Neutrophil (primary cell): ENCODE measurements around the gene MYO5B.
"Not testable (repeated sequence)": the region's sequence is repeated elsewhere in the genome, so short reads cannot be mapped to it uniquely, and the experiment has no call there.

Experiments
- H3K27ac ChIP-seq: fragments of 200-600 bp; sonication (generic); 2 replicates; pipeline ENCODE4 v1.5.1; 2016; ENCODE audit warnings: mild to moderate bottlenecking, moderate library complexity
- H3K27me3 ChIP-seq: fragments of 200-600 bp; sonication (generic); 2 replicates; pipeline ENCODE4 v1.6.0; 2016; ENCODE audit warnings: mild to moderate bottlenecking
- H3K36me3 ChIP-seq: fragments of 200-600 bp; sonication (generic); 2 replicates; pipeline ENCODE4 v1.5.1; 2017
- H3K4me1 ChIP-seq, 2 experiments: fragments of 200-600 bp in 1 of 2; sonication (generic) in 1 of 2; 1 replicate in 1 of 2; 2 replicates in 1 of 2; pipeline versions ENCODE4 v1.5.1 to v1.6.1; 2013 to 2016; ENCODE audit warnings: low read depth in 1 of 2, low read length in 1 of 2, mild to moderate bottlenecking in 1 of 2, moderate library complexity in 1 of 2; ENCODE audit not compliant: control insufficient read depth in 1 of 2, insufficient read depth in 1 of 2
- H3K4me3 ChIP-seq, 2 experiments: fragments of 200-600 bp in 1 of 2; sonication (generic) in 1 of 2; 1 replicate in 1 of 2; 2 replicates in 1 of 2; pipeline ENCODE4 v1.5.1; 2013 to 2016; ENCODE audit warnings: low read depth in 1 of 2, low read length in 1 of 2, mild to moderate bottlenecking in 1 of 2, moderate library complexity in 1 of 2
- H3K9me3 ChIP-seq: fragments of 200-600 bp; sonication (generic); 2 replicates; pipeline ENCODE4 v1.5.1; 2016
- TF ChIP-seq, protein P1 (sequence below): fragments of 200-600 bp; sonication (generic); IDR thresholded peaks from 2 replicates; pipeline ENCODE4 v1.5.1; 2016; ENCODE audit warnings: antibody characterized with exemption

MYO5B gene

DNA sequence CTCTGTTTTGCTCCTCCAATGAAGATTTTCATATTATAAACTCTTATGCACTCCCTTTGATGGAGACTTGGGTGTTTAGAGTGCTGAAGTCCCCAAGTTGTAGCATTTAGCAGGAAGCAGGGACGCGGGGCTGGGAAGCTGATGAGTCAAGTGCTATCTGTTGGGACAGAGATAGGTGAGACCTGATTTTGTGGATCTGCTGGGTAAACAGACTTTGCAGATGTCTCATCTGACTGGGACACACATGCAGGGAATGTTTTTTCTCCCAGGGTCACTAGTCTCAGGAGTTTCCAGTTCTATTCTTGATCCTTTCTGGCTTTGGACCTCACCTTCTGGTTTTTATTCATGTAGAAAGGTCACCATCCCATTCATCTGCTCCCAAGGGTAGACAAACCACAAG, 301.9 kb downstream of the MYO5B start:
- no peaks in the 10 kb centered on the region for H3K36me3 ChIP-seq
- no peaks in the 10 kb centered on the region for H3K9me3 ChIP-seq
- TF ChIP-seq, protein P1, sequence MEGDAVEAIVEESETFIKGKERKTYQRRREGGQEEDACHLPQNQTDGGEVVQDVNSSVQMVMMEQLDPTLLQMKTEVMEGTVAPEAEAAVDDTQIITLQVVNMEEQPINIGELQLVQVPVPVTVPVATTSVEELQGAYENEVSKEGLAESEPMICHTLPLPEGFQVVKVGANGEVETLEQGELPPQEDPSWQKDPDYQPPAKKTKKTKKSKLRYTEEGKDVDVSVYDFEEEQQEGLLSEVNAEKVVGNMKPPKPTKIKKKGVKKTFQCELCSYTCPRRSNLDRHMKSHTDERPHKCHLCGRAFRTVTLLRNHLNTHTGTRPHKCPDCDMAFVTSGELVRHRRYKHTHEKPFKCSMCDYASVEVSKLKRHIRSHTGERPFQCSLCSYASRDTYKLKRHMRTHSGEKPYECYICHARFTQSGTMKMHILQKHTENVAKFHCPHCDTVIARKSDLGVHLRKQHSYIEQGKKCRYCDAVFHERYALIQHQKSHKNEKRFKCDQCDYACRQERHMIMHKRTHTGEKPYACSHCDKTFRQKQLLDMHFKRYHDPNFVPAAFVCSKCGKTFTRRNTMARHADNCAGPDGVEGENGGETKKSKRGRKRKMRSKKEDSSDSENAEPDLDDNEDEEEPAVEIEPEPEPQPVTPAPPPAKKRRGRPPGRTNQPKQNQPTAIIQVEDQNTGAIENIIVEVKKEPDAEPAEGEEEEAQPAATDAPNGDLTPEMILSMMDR, result no peak
- no peak overlapping the region for H3K27ac ChIP-seq
- no peaks in the 10 kb centered on the region for H3K4me1 ChIP-seq
- no peak overlapping the region for H3K4me3 ChIP-seq
- peaks cover 16% of the 10 kb centered on the region for H3K27me3 ChIP-seq

GRCh38 chr18:49892148-49892924, 302.6 kb downstream of the MYO5B start:
- H3K27ac ChIP-seq, result no peak overlapping the region
- H3K4me3 ChIP-seq, result no peak overlapping the region
- TF ChIP-seq, protein P1, result no peak
- H3K36me3 ChIP-seq, result no peaks in the 10 kb centered on the region
- H3K4me1 ChIP-seq, result no peaks in the 10 kb centered on the region
- H3K27me3 ChIP-seq, result peaks cover 16% of the 10 kb centered on the region
- no peaks in the 10 kb centered on the region for H3K9me3 ChIP-seq

GRCh38 chr18:49890041-49890440, 304.9 kb downstream of the MYO5B start:
- H3K27me3 ChIP-seq, result peaks cover 16% of the 10 kb centered on the region
- no peak overlapping the region for H3K4me3 ChIP-seq
- no peaks in the 10 kb centered on the region for H3K36me3 ChIP-seq
- no peaks in the 10 kb centered on the region for H3K4me1 ChIP-seq
- no peak overlapping the region for H3K27ac ChIP-seq
- TF ChIP-seq, protein P1, result no peak
- H3K9me3 ChIP-seq, result no peaks in the 10 kb centered on the region

DNA sequence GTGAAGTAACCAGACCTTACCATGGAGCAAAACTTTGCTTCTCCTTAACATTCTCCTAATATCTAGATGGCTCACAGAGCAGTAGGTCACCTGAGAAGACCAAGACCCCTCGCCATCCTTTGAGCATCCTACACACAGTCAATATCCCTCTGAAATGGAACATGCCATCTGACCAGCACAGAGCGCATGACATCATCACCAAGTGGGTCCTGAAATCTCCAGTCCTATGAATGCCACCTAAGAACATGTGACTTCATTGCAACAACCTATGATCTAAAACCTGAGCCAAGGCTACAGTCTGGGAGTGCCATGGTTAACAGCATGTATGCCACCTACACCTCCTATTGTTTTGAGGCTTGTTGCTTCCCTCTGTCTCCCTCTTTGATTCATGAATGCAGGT, 305.4 kb downstream of the MYO5B start:
- H3K4me1 ChIP-seq, H3K9me3 ChIP-seq, H3K4me3 ChIP-seq, H3K27ac ChIP-seq, H3K36me3 ChIP-seq: not testable (repeated sequence)
- H3K27me3 ChIP-seq, result peaks cover 16% of the 10 kb centered on the region

GRCh38 chr18:49886891-49887764, 307.8 kb downstream of the MYO5B start:
- Histone ChIP-seq H3K9me3 (no peaks in the 10 kb centered on the region), H3K27ac (no peak overlapping the region), H3K27me3 (peaks cover 16% of the 10 kb centered on the region), H3K4me3 (no peak overlapping the region), H3K36me3 (no peaks in the 10 kb centered on the region), H3K4me1 (no peaks in the 10 kb centered on the region)
- TF ChIP-seq, protein P1, result no peak

GRCh38 chr18:49884959-49885358, 310.0 kb downstream of the MYO5B start:
- H3K36me3 ChIP-seq, result no peaks in the 10 kb centered on the region
- no peaks in the 10 kb centered on the region for H3K4me1 ChIP-seq
- H3K9me3 ChIP-seq, result no peaks in the 10 kb centered on the region
- H3K27me3 ChIP-seq, result peaks cover 3% of the 10 kb centered on the region
- no peak overlapping the region for H3K4me3 ChIP-seq
- H3K27ac ChIP-seq, result no peak overlapping the region
- TF ChIP-seq, protein P1, result no peak
